Hematopoietic multipotent progenitor cell treated with erythropoietin and hydrocortisone succinate and interleukin-3 and kit ligand, for 6 days (in vitro differentiated cells): ENCODE data around the gene CAPN1.
A peak's percentile ranks its signal among the peaks of the same experiment; 100 is the strongest.
"Not testable (repeated sequence)": the region's sequence is repeated elsewhere in the genome, so short reads cannot be mapped to it uniquely, and the experiment has no call there.

Experiments used
- DNase-seq: peaks from one replicate; pipeline ENCODE4 v3.0.0-alpha.2; 2015

Gene CAPN1

GRCh38 chr11:65219930-65220213 is 38.1 kb downstream of the CAPN1 start:
- no peak for DNase-seq

- DNase-seq, result no peak
These were observed 39.3 kb downstream of the CAPN1 start for GRCh38 chr11:65221026-65221425.

DNA sequence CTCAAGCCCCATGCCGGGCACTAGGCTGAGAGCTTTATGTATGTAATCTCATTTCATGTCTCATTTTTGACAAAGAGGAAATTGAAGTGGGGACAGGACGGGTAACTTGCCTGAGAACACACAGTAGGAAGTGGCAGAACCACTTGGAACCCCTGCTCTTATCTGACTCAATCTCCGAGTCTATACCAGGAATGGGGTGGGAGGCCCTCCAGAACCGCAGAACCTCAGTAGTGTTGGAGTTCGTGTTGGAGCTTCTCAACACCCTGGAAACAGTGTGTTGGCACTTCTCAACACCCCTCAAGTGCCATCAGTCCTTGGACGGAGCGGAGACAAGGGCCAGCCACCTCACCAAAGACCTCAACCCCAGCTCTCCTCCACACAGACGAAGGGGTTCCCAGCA is 41.3 kb downstream of the CAPN1 start:
- no peak for DNase-seq

GRCh38 chr11:65224930-65225278 is 43.2 kb downstream of the CAPN1 start:
- DNase-seq, result no peak

DNA sequence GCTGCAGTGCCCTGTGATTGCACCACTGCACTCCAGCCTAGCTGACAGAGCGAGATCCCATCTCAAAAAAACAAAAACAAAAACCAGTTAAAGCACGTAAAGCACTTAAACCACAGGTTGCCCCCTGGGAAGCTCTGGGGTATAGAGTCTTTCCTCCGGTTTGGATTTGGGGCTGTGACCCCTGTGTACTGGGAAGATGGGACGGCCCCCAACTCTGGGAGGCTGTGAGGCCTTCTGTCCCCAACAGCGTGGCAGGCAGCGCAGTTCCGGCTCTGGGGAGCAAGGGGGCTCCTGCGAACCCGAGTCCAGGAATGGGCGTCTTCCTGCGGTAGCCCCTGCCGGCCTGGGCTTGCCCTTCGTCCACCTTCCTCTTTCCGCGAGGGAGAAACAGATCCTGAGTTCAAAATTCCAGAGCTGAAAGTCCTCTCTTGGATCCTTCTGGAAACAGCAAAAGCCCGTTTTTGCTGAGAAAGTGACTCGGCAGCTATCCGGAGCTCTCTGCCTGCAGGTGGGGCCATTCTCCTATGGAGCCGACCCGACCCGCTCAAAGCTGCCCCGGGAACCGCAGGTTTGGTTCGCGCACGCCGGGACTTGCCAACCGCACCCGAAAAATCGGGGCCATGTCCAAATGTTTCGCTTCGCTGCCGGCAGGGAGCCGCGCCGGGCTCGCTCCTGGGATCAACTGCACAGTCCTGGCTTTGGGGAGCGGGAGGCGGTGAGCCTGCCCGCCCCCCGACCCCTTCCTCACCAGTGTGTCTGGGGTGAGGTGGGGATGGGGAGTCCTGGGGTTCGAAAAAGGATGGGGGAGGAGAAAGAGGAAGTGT is 43.8 kb downstream of the CAPN1 start:
- DNase-seq, result peak; percentile 78

DNA sequence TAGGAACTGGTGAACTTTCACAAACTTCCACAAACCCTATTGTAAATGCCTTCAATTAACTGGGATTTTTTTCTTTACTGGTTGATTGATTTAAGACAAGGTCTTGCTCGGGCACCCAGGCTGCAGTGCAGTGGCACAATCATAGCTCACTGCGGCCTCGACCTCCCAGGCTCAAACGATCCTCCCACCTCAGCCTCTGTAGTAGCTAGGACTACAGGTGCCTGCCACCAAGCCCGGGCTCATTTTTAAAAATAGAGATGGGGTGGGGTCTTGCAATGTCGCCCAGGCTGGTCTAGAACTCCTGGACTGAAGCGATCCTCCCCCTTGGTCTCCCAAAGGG is 44.3 kb downstream of the CAPN1 start:
- no peak for DNase-seq

- DNase-seq, result no peak
These were observed 46.2 kb downstream of the CAPN1 start for GRCh38 chr11:65227879-65228278.

- DNase-seq, result no peak
These were observed 54.7 kb downstream of the CAPN1 start for GRCh38 chr11:65236194-65237059.

- not testable (repeated sequence) for DNase-seq
These were observed 56.6 kb downstream of the CAPN1 start for GRCh38 chr11:65238302-65238701.

- no peak for DNase-seq
These were observed 59.4 kb downstream of the CAPN1 start for GRCh38 chr11:65241134-65241533.

DNA sequence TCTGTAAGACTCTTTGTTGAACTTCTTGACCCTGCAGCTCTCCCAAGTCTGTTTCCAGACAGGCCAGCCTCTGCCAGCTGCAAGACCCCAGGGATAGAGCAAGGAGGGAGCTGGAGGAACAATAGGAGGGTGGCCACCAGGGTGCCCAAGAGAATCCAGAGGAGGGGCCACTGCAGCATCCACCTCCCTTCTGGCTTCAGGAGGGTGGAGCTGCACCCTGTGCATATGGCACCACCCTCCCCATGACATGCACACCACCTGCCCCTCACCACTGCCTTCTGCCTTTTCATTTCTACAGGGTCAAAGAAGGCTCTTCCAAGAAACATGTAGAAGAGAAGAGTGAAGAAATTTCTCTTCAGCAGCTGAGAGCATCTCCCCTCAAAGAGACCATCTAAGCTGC is 60.0 kb downstream of the CAPN1 start:
- no peak for DNase-seq

- no peak for DNase-seq
These were observed 60.7 kb downstream of the CAPN1 start for GRCh38 chr11:65242389-65242788.

DNA sequence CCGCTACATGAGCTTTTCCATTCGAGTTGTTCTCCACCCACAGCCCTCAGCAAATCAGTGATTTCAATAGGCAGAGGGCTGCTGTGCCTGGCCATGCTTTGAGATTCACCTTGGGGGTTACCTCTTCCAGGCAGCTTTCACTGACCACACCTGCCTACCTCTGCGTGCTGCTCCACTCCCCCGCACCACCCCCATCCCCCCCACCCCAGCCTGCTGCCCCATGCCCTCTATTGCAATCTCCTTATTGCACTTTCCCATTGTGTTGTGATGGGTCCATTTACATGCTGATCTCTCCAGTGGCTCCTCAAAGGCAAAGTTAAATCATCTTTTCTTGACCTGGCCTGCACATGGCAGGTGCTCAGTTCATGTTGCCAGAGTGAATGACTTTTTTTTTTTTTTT is 62.1 kb downstream of the CAPN1 start:
- no peak for DNase-seq

GRCh38 chr11:65245046-65245445 is 63.3 kb downstream of the CAPN1 start:
- not testable (repeated sequence) for DNase-seq

GRCh38 chr11:65246506-65246905 is 64.8 kb downstream of the CAPN1 start:
- no peak for DNase-seq

GRCh38 chr11:65248184-65248710 is 66.5 kb downstream of the CAPN1 start:
- not testable (repeated sequence) for DNase-seq

DNA sequence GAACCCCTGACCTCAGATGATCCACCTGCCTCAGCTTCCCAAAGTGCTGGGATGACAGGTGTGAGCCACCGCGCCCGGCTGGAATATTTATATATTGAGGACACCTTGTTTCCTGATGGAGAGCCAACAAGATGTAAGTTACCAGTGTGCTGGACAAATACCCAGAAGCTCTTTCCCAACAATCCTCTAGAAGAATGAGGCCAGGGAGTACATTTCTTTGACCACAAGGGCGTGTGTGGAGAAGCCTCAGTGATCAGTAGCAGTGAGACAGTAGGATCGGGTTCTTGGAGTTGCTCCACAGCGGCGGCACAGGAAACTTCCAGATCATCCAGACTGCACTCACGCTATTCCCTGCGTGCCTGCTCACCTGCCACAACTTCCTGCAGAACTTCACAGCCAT is 69.7 kb downstream of the CAPN1 start:
- DNase-seq, result no peak

- no peak for DNase-seq
These were observed 73.0 kb downstream of the CAPN1 start for GRCh38 chr11:65254724-65255123.

- DNase-seq, result no peak
These were observed 77.3 kb downstream of the CAPN1 start for GRCh38 chr11:65258988-65259387.

DNA sequence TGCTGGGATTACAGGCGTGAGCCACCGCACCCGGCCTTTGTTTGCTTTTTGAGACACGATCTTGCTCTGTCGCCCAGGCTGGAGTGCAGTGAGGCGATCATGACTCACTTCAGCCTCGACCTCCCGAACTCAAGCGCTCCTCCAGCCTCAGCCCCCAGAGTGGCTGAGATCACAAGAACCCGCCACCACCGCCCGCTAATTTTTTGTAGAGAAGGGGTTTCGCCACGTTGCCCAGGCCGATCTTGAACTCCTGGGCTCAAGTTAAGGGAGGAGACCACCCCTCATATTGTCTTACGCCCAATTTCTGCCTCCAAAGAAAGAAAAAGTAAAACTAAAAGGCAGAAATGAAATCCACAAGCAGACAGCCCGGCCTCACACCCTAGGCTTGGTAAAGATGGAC is 78.6 kb downstream of the CAPN1 start:
- no peak for DNase-seq

- no peak for DNase-seq
These were observed 79.2 kb downstream of the CAPN1 start for GRCh38 chr11:65260756-65261590.
